ENCODE results near the gene FMO5. TPM values are rescaled to one million over a fixed set of nuclear protein-coding genes. Genes with fewer than 3 reads are reported as not detected.

Gene FMO5
- total RNA-seq, 1 donor = 3.6 TPM

GRCh38 chr1:147213271-147213670, 11.9 kb downstream of the FMO5 start:
- no peaks in the 10 kb centered on the region for H3K9me3 ChIP-seq (ENCODE audit: low read depth, low read length)
- no peak overlapping the region for H2AFZ ChIP-seq (ENCODE audit: low read length)
- no peak overlapping the region for H3K4me3 ChIP-seq (ENCODE audit: insufficient read depth, low read length)
- no peak for TF ChIP-seq CTCF (IDR thresholded peaks at IDR 0.05; ENCODE audit: extremely low read depth, low read depth, low read length)
- H3K27ac ChIP-seq (ENCODE audit: low read depth, low read length) = no peak overlapping the region
- no peaks in the 10 kb centered on the region for H3K27me3 ChIP-seq (ENCODE audit: insufficient read depth, low read length)
- H3K79me2 ChIP-seq (ENCODE audit: insufficient read depth, low read length) = no peaks in the 10 kb centered on the region
- no peaks in the 10 kb centered on the region for H3K36me3 ChIP-seq (ENCODE audit: insufficient read depth, low read length)
- no peak for DNase-seq (ENCODE audit: insufficient read length, low spot score, missing footprints)
- no peaks in the 10 kb centered on the region for H4K20me1 ChIP-seq (ENCODE audit: insufficient read depth, low read length)
- H3K4me2 ChIP-seq (ENCODE audit: insufficient read depth, low read length) = no peak overlapping the region
- H3K4me1 ChIP-seq (ENCODE audit: insufficient read depth, low read length) = no peaks in the 10 kb centered on the region

GRCh38 chr1:147211577-147211976, 13.6 kb downstream of the FMO5 start:
- no peaks in the 10 kb centered on the region for H3K27me3 ChIP-seq (ENCODE audit: insufficient read depth, low read length)
- no peaks in the 10 kb centered on the region for H3K79me2 ChIP-seq (ENCODE audit: insufficient read depth, low read length)
- no peak overlapping the region for H3K4me2 ChIP-seq (ENCODE audit: insufficient read depth, low read length)
- no peak overlapping the region for H3K4me3 ChIP-seq (ENCODE audit: insufficient read depth, low read length)
- no peaks in the 10 kb centered on the region for H4K20me1 ChIP-seq (ENCODE audit: insufficient read depth, low read length)
- H3K27ac ChIP-seq (ENCODE audit: low read depth, low read length) = no peak overlapping the region
- no peak for TF ChIP-seq CTCF (IDR thresholded peaks at IDR 0.05; ENCODE audit: extremely low read depth, low read depth, low read length)
- DNase-seq (ENCODE audit: insufficient read length, low spot score, missing footprints) = no peak
- H3K9me3 ChIP-seq (ENCODE audit: low read depth, low read length) = no peaks in the 10 kb centered on the region
- no peak overlapping the region for H2AFZ ChIP-seq (ENCODE audit: low read length)
- H3K4me1 ChIP-seq (ENCODE audit: insufficient read depth, low read length) = no peaks in the 10 kb centered on the region
- H3K36me3 ChIP-seq (ENCODE audit: insufficient read depth, low read length) = no peaks in the 10 kb centered on the region

- Histone ChIP-seq H3K4me3 (ENCODE audit: insufficient read depth, low read length) (no peak overlapping the region), H4K20me1 (ENCODE audit: insufficient read depth, low read length) (no peaks in the 10 kb centered on the region), H3K4me1 (ENCODE audit: insufficient read depth, low read length) (no peaks in the 10 kb centered on the region), H3K79me2 (ENCODE audit: insufficient read depth, low read length) (no peaks in the 10 kb centered on the region), H3K27me3 (ENCODE audit: insufficient read depth, low read length) (no peaks in the 10 kb centered on the region), H2AFZ (ENCODE audit: low read length) (no peak overlapping the region), H3K27ac (ENCODE audit: low read depth, low read length) (no peak overlapping the region), H3K9me3 (ENCODE audit: low read depth, low read length) (no peaks in the 10 kb centered on the region), H3K4me2 (ENCODE audit: insufficient read depth, low read length) (no peak overlapping the region), H3K36me3 (ENCODE audit: insufficient read depth, low read length) (no peaks in the 10 kb centered on the region)
- no peak for DNase-seq (ENCODE audit: insufficient read length, low spot score, missing footprints)
- TF ChIP-seq CTCF (IDR thresholded peaks at IDR 0.05; ENCODE audit: extremely low read depth, low read depth, low read length) = no peak
These were observed 14.2 kb downstream of the FMO5 start for GRCh38 chr1:147210987-147211386.

GRCh38 chr1:147209825-147210821, 15.0 kb downstream of the FMO5 start:
- no peaks in the 10 kb centered on the region for H3K27me3 ChIP-seq (ENCODE audit: insufficient read depth, low read length)
- DNase-seq (ENCODE audit: insufficient read length, low spot score, missing footprints) = no peak
- no peaks in the 10 kb centered on the region for H3K4me1 ChIP-seq (ENCODE audit: insufficient read depth, low read length)
- H2AFZ ChIP-seq (ENCODE audit: low read length) = no peak overlapping the region
- no peaks in the 10 kb centered on the region for H4K20me1 ChIP-seq (ENCODE audit: insufficient read depth, low read length)
- no peak overlapping the region for H3K4me3 ChIP-seq (ENCODE audit: insufficient read depth, low read length)
- no peaks in the 10 kb centered on the region for H3K79me2 ChIP-seq (ENCODE audit: insufficient read depth, low read length)
- H3K9me3 ChIP-seq (ENCODE audit: low read depth, low read length) = no peaks in the 10 kb centered on the region
- no peaks in the 10 kb centered on the region for H3K36me3 ChIP-seq (ENCODE audit: insufficient read depth, low read length)
- no peak for TF ChIP-seq CTCF (IDR thresholded peaks at IDR 0.05; ENCODE audit: extremely low read depth, low read depth, low read length)
- H3K4me2 ChIP-seq (ENCODE audit: insufficient read depth, low read length) = no peak overlapping the region
- H3K27ac ChIP-seq (ENCODE audit: low read depth, low read length) = no peak overlapping the region

Measured in osteoblast (primary cell).